ENCODE measurements around the gene B4GALNT2. TPM values are rescaled to one million over a fixed set of nuclear protein-coding genes. Genes with fewer than 3 reads are reported as not detected.
"Not testable (repeated sequence)": the region's sequence is repeated elsewhere in the genome, so short reads cannot be mapped to it uniquely, and the experiment has no call there.

The B4GALNT2 gene
- total RNA-seq, 1 experiment from 2014 or later = 0.29 TPM

GRCh38 chr17:49165143-49165542 lies 32.6 kb downstream of the B4GALNT2 start:
- Histone ChIP-seq H3K4me2 (ENCODE audit: low read length) (no peak overlapping the region), H2AFZ (ENCODE audit: low read length) (no peak overlapping the region), H3K9ac (ENCODE audit: low read length) (no peak overlapping the region), H3K4me1 (ENCODE audit: insufficient read depth, low read length) (no peaks in the 10 kb centered on the region), H3K9me3 (ENCODE audit: low read length) (no peaks in the 10 kb centered on the region), H3F3A (ENCODE audit: low read length, unreplicated experiment) (no peaks in the 10 kb centered on the region), H3K9me2 (replicated peaks; ENCODE audit: low read length) (no peaks in the 10 kb centered on the region), H3K27ac (ENCODE audit: low read length) (no peak overlapping the region), H3K79me2 (ENCODE audit: low read length) (no peaks in the 10 kb centered on the region), H3K36me3 (ENCODE audit: low read depth, low read length) (no peaks in the 10 kb centered on the region), H3K27me3 (ENCODE audit: low read length) (peaks cover 26% of the 10 kb centered on the region; the same call in 1 of the 2 replicates), H4K20me1 (ENCODE audit: low read length) (no peaks in the 10 kb centered on the region), H3K4me3 (ENCODE audit: low read length) (no peak overlapping the region)
- intact Hi-C loops (cut with micrococcal nuclease) = no loop called here
- CTCF ChIA-PET = no interaction called here
- TF ChIP-seq EZH2phosphoT487 (IDR thresholded peaks at IDR 0.05; ENCODE audit: borderline replicate concordance, low read length) (no peak), CTCF (conservative IDR thresholded peaks at IDR 0.05; ENCODE audit: low read depth, low read length) (no peak), EZH2 (IDR thresholded peaks at IDR 0.05; ENCODE audit: low read length, unreplicated experiment) (no peak)
- no TSS peak for BruUV-seq (replicated peaks)
- DNase-seq (no peak), ATAC-seq (no peak)
- POLR2A ChIA-PET (ENCODE audit: unreplicated experiment) = no interaction called here

DNA sequence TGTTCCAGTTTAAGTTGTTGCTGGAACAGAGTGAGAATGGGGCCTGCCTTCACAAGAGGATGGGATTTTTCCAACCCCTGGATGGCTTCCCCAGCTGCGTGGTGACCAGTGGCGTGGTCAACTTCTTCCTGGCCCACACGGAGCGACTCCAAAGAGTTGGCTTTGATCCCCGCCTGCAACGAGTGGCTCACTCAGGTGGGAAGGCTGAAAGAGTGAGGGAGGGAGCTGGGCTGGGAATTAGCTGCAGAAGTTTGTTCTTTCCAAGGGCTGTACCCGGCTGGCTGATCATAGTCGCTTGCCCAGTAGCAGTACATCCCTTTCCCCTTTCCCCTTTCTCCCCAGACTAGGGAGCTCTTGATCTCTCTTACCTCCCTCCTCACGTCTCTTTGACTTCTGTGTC lies 36.1 kb downstream of the B4GALNT2 start:
- BruUV-seq (replicated peaks) = no TSS peak
- Histone ChIP-seq H3F3A (ENCODE audit: low read length, unreplicated experiment) (no peaks in the 10 kb centered on the region), H3K79me2 (ENCODE audit: low read length) (no peaks in the 10 kb centered on the region), H3K4me2 (ENCODE audit: low read length) (no peak overlapping the region), H2AFZ (ENCODE audit: low read length) (no peak overlapping the region), H3K27ac (ENCODE audit: low read length) (no peak overlapping the region), H3K4me1 (ENCODE audit: insufficient read depth, low read length) (no peaks in the 10 kb centered on the region), H4K20me1 (ENCODE audit: low read length) (no peaks in the 10 kb centered on the region), H3K9me2 (replicated peaks; ENCODE audit: low read length) (no peaks in the 10 kb centered on the region), H3K36me3 (ENCODE audit: low read depth, low read length) (no peaks in the 10 kb centered on the region), H3K9me3 (ENCODE audit: low read length) (no peaks in the 10 kb centered on the region), H3K4me3 (ENCODE audit: low read length) (no peak overlapping the region), H3K9ac (ENCODE audit: low read length) (no peak overlapping the region), H3K27me3 (ENCODE audit: low read length) (peaks cover 33% of the 10 kb centered on the region; the same call in 1 of the 2 replicates)
- ATAC-seq = no peak
- POLR2A ChIA-PET (ENCODE audit: unreplicated experiment) = no interaction called here
- CTCF ChIA-PET = interaction anchor here (0.6 kb wide), 1 partner anchor 492 kb away, joined by 4 read pairs; no protein-coding TSS in a partner anchor
- no peak for DNase-seq
- TF ChIP-seq CTCF (conservative IDR thresholded peaks at IDR 0.05; ENCODE audit: low read depth, low read length) = no peak
- intact Hi-C loops (cut with micrococcal nuclease) = no loop called here

GRCh38 chr17:49170216-49170615 lies 37.6 kb downstream of the B4GALNT2 start:
- no peaks in the 10 kb centered on the region for H3K4me1 ChIP-seq (ENCODE audit: insufficient read depth, low read length)
- POLR2A ChIA-PET (ENCODE audit: unreplicated experiment) = no interaction called here
- H2AFZ ChIP-seq (ENCODE audit: low read length) = no peak overlapping the region
- no peaks in the 10 kb centered on the region for H3K9me3 ChIP-seq (ENCODE audit: low read length)
- DNase-seq (no peak), ATAC-seq (no peak)
- peaks cover 30% of the 10 kb centered on the region; the same call in 1 of the 2 replicates for H3K27me3 ChIP-seq (ENCODE audit: low read length)
- H3F3A ChIP-seq (ENCODE audit: low read length, unreplicated experiment) = no peaks in the 10 kb centered on the region
- H4K20me1 ChIP-seq (ENCODE audit: low read length) = no peaks in the 10 kb centered on the region
- TF ChIP-seq EZH2 (IDR thresholded peaks at IDR 0.05; ENCODE audit: low read length, unreplicated experiment) = no peak
- no peak for TF ChIP-seq EZH2phosphoT487 (IDR thresholded peaks at IDR 0.05; ENCODE audit: borderline replicate concordance, low read length)
- no peak for TF ChIP-seq CTCF (conservative IDR thresholded peaks at IDR 0.05; ENCODE audit: low read depth, low read length)
- no peaks in the 10 kb centered on the region for H3K36me3 ChIP-seq (ENCODE audit: low read depth, low read length)
- no peak overlapping the region for H3K9ac ChIP-seq (ENCODE audit: low read length)
- intact Hi-C loops (cut with micrococcal nuclease) = no loop called here
- H3K27ac ChIP-seq (ENCODE audit: low read length) = no peak overlapping the region
- CTCF ChIA-PET = no interaction called here
- H3K9me2 ChIP-seq (replicated peaks; ENCODE audit: low read length) = no peaks in the 10 kb centered on the region
- no peak overlapping the region for H3K4me3 ChIP-seq (ENCODE audit: low read length)
- no peaks in the 10 kb centered on the region for H3K79me2 ChIP-seq (ENCODE audit: low read length)
- no peak overlapping the region for H3K4me2 ChIP-seq (ENCODE audit: low read length)
- BruUV-seq (replicated peaks) = no TSS peak

DNA sequence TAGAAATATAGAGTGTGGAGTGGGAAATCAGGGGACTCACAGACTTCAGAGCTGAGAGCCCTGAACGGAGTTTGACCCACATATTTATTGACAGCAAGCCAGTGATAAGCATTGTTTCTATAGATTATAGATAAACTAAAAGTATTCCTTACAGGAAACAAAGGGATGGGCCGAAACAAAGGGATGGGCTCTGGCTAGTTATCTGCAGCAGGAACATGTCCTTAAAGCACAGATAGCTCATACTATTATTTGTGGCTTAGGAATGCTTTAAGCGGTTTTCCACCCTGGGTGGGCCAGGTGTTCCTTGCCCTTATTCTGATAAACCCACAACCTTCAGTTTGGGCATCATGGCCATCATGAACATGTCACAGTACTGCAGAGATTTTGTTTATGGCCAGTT lies 38.1 kb downstream of the B4GALNT2 start:
- H3F3A ChIP-seq (ENCODE audit: low read length, unreplicated experiment); H3K9ac ChIP-seq (ENCODE audit: low read length); DNase-seq; H3K4me3 ChIP-seq (ENCODE audit: low read length); H3K9me3 ChIP-seq (ENCODE audit: low read length); H3K4me2 ChIP-seq (ENCODE audit: low read length); CTCF ChIA-PET; H3K36me3 ChIP-seq (ENCODE audit: low read depth, low read length); H2AFZ ChIP-seq (ENCODE audit: low read length); H3K27ac ChIP-seq (ENCODE audit: low read length); intact Hi-C loops (cut with micrococcal nuclease); ATAC-seq; BruUV-seq (replicated peaks); H3K4me1 ChIP-seq (ENCODE audit: insufficient read depth, low read length); H3K9me2 ChIP-seq (replicated peaks; ENCODE audit: low read length); H4K20me1 ChIP-seq (ENCODE audit: low read length); H3K79me2 ChIP-seq (ENCODE audit: low read length): not testable (repeated sequence)
- peaks cover 28% of the 10 kb centered on the region; the same call in 1 of the 2 replicates for H3K27me3 ChIP-seq (ENCODE audit: low read length)
- POLR2A ChIA-PET (ENCODE audit: unreplicated experiment) = interaction anchor here (0.6 kb wide), 1 partner anchor 271 kb away, joined by 3 read pairs; no protein-coding TSS in a partner anchor

All from PC-3 (cell line).